ENCODE measurements around the gene SULT1B1. TPM values are rescaled to one million over a fixed set of nuclear protein-coding genes. Genes with fewer than 3 reads are reported as not detected.
A peak's percentile ranks its signal among the peaks of the same experiment; 100 is the strongest.

Gene SULT1B1
- total RNA-seq, 1 experiment from 2014 or later: not detected

DNA sequence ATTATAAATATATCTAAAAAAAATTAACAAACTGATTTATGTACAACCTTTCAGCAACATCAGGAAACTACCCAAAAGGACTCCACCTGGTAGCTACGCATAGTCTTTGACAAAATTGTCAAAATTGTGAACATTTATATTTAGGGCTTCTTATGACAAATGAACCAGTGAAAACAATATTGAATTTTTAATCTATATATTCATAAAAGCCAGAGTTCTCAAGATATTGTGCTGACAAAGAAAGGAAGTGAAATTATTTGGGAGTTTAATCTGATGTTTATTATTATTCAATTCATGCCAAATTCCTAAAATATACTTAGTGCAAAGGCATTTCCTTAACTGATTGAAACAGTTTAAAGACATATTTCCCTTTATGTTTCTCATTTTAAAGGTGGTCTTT, 5.3 kb upstream of the SULT1B1 start:
- DNase-seq: no peak
- Histone ChIP-seq H3K4me3 (ENCODE audit: insufficient read depth, low read depth, low read length) (no peak overlapping the region), H3K27me3 (ENCODE audit: control insufficient read depth, insufficient read depth, low read length) (no peaks in the 10 kb centered on the region), H3K36me3 (replicated peaks; ENCODE audit: control insufficient read depth, insufficient read depth, low read length) (no peaks in the 10 kb centered on the region)

GRCh38 chr4:69764311-69764710, 3.9 kb upstream of the SULT1B1 start:
- no peak for DNase-seq
- Histone ChIP-seq H3K27me3 (ENCODE audit: control insufficient read depth, insufficient read depth, low read length) (no peaks in the 10 kb centered on the region), H3K4me3 (ENCODE audit: insufficient read depth, low read depth, low read length) (no peak overlapping the region), H3K36me3 (replicated peaks; ENCODE audit: control insufficient read depth, insufficient read depth, low read length) (no peaks in the 10 kb centered on the region)

DNA sequence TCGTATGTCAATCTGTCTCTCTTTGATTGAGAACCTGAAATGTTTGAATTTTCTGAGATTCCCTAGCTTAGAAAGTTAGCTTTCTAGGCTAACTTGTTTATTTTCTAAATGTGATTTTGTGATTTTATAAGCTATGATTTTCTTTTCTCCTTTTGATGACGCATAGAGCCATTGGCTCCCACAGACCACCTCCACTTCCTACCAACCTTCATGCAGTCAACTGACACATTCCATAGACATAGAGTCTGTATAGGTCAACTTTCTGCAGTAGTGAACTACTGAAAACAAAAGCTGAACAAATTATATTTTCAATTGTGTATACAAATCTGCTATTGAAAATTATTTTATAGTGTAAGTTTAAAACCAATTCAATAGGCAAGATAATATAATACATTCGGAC, 2.8 kb upstream of the SULT1B1 start:
- no peaks in the 10 kb centered on the region for H3K36me3 ChIP-seq (replicated peaks; ENCODE audit: control insufficient read depth, insufficient read depth, low read length)
- H3K4me3 ChIP-seq (ENCODE audit: insufficient read depth, low read depth, low read length): no peak overlapping the region
- DNase-seq: no peak
- H3K27me3 ChIP-seq (ENCODE audit: control insufficient read depth, insufficient read depth, low read length): no peaks in the 10 kb centered on the region

DNA sequence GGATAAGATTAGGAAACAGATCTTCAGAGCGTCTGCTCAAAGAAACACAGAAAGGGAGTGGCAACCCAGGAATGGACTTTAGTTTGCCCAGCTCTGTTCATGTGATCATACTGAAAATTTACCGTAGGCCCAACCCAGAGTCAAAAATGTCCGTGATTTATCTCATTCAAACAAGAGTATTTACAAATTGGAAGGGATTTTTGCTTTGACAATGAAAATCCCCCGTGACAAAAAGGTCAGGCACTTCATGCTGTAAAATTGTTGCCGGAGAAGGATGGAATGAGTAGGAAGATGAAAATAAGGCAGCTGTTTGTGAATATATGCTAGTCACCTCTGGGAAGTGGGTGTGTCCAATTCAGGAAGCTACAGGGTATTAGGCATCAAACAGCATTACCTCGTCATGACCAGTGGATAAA, 1.2 kb downstream of the SULT1B1 start:
- H3K36me3 ChIP-seq (replicated peaks; ENCODE audit: control insufficient read depth, insufficient read depth, low read length): no peaks in the 10 kb centered on the region
- H3K27me3 ChIP-seq (ENCODE audit: control insufficient read depth, insufficient read depth, low read length): no peaks in the 10 kb centered on the region
- H3K4me3 ChIP-seq (ENCODE audit: insufficient read depth, low read depth, low read length): no peak overlapping the region
- DNase-seq: no peak

DNA sequence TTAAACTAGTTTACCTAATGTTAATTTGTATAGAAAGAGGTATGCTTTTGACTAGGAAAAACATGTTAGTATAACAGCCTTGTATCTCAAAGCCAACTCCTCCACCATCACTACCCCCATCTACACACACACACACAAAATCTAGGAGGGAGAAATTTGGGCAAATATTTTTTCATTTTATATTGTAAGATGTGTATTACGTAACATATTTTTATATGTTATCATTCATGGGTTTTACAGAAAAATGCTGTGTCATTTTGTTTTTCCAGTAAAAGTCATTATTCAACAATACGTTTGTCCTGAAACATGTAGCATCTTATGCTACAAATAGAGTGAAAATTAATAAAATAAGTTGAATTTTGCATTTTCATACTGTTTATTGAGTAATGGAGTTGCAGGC, 3.0 kb downstream of the SULT1B1 start:
- H3K27me3 ChIP-seq (ENCODE audit: control insufficient read depth, insufficient read depth, low read length): no peaks in the 10 kb centered on the region
- DNase-seq: no peak
- H3K36me3 ChIP-seq (replicated peaks; ENCODE audit: control insufficient read depth, insufficient read depth, low read length): no peaks in the 10 kb centered on the region
- no peak overlapping the region for H3K4me3 ChIP-seq (ENCODE audit: insufficient read depth, low read depth, low read length)

DNA sequence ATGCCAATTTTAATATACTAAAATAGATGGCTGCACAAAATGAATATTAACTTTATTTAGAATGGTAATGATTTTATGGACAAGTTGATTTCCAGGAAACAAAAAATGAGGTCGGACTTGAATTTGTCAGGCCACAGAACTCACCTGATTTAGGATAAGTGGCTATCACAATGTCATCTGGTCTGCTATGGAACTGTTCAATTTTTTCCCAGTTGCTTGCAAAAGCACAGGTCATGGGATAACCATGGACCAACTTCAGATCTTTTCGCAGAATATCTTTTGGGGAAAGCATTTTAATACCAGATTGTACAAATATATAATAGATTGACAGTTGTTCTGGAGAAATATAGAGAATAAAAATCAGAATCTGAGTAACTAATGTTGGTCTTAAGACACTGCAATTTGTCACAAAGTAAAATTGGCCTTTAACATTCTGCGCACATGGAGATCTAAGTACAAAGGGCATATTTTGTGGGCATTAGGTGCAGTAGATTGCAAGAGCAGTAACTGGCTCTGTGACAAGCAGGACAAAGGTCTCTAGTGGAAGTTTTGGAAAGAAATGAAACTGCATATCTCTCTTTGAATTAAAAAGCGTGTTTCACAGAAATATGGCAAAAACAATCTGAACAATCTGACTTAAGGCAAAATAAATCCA, 5.4 kb downstream of the SULT1B1 start:
- Histone ChIP-seq H3K27me3 (ENCODE audit: control insufficient read depth, insufficient read depth, low read length) (no peaks in the 10 kb centered on the region), H3K4me3 (ENCODE audit: insufficient read depth, low read depth, low read length) (no peak overlapping the region), H3K36me3 (replicated peaks; ENCODE audit: control insufficient read depth, insufficient read depth, low read length) (no peaks in the 10 kb centered on the region)
- DNase-seq: no peak

DNA sequence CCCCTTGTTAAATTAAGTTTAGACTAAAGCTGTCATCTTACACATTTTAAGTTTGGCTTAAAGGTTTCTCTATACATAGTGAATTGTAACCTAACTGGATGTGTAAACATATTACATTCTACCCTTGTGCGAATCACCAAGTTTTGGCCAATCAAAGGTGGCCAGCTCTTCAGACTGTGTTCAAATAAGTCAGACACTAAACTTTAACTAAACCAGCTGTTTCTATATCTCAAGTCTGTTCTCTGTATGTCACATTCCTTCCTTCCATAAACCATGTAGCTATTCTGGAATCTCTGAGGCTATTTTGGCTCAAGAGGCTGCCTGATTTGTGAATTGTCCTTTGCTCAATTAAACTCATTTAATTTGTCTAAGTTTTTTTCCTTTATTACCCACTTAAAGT, 6.7 kb downstream of the SULT1B1 start:
- no peaks in the 10 kb centered on the region for H3K36me3 ChIP-seq (replicated peaks; ENCODE audit: control insufficient read depth, insufficient read depth, low read length)
- no peak overlapping the region for H3K4me3 ChIP-seq (ENCODE audit: insufficient read depth, low read depth, low read length)
- H3K27me3 ChIP-seq (ENCODE audit: control insufficient read depth, insufficient read depth, low read length): no peaks in the 10 kb centered on the region
- no peak for DNase-seq

DNA sequence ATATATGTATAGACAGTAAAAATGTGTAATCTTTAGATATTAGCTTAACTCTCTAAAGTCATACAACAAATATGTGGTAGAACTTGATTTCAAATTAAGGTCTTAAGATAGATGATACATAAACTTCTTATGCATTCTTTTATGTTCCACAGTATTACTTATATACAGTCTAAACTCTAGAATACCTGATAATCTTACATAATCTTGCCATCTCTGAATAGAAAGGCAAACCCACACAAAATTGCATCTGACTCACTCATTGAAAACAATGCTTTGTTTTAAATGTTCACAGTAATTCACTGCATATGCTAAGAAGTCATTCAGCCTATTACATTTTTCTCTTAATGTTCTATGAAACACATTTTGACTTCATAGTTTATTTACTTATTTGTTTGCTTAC, 10.1 kb downstream of the SULT1B1 start:
- no peak for DNase-seq
- H3K27me3 ChIP-seq (ENCODE audit: control insufficient read depth, insufficient read depth, low read length): no peaks in the 10 kb centered on the region
- H3K36me3 ChIP-seq (replicated peaks; ENCODE audit: control insufficient read depth, insufficient read depth, low read length): no peaks in the 10 kb centered on the region
- no peak overlapping the region for H3K4me3 ChIP-seq (ENCODE audit: insufficient read depth, low read depth, low read length)

- Histone ChIP-seq H3K36me3 (replicated peaks; ENCODE audit: control insufficient read depth, insufficient read depth, low read length) (no peaks in the 10 kb centered on the region), H3K4me3 (ENCODE audit: insufficient read depth, low read depth, low read length) (no peak overlapping the region), H3K27me3 (ENCODE audit: control insufficient read depth, insufficient read depth, low read length) (no peaks in the 10 kb centered on the region)
- DNase-seq: no peak
Measured at GRCh38 chr4:69749771-69750170, 10.6 kb downstream of the SULT1B1 start.

- Histone ChIP-seq H3K27me3 (ENCODE audit: control insufficient read depth, insufficient read depth, low read length) (no peaks in the 10 kb centered on the region), H3K36me3 (replicated peaks; ENCODE audit: control insufficient read depth, insufficient read depth, low read length) (no peaks in the 10 kb centered on the region), H3K4me3 (ENCODE audit: insufficient read depth, low read depth, low read length) (no peak overlapping the region)
- DNase-seq: no peak
Measured at GRCh38 chr4:69748173-69748572, 12.2 kb downstream of the SULT1B1 start.

DNA sequence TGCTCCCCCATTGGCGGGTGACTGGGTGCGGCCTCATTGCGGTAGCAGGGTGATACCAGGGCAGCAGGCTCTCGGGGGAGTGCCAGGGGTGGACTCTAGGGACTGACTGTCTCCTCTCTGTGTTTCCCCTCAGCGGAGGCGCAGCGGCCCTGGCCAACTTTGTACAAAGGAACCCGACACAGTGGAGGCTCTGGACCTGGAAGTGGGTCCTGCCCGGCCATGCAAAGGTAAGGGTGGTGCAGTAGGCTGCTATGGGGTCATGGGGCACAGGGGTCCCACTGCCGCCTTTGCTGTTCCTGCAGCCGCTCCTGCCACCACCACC, 16.3 kb downstream of the SULT1B1 start:
- no peaks in the 10 kb centered on the region for H3K27me3 ChIP-seq (ENCODE audit: control insufficient read depth, insufficient read depth, low read length)
- no peak overlapping the region for H3K4me3 ChIP-seq (ENCODE audit: insufficient read depth, low read depth, low read length)
- peak; percentile 15 for DNase-seq
- H3K36me3 ChIP-seq (replicated peaks; ENCODE audit: control insufficient read depth, insufficient read depth, low read length): no peaks in the 10 kb centered on the region

DNA sequence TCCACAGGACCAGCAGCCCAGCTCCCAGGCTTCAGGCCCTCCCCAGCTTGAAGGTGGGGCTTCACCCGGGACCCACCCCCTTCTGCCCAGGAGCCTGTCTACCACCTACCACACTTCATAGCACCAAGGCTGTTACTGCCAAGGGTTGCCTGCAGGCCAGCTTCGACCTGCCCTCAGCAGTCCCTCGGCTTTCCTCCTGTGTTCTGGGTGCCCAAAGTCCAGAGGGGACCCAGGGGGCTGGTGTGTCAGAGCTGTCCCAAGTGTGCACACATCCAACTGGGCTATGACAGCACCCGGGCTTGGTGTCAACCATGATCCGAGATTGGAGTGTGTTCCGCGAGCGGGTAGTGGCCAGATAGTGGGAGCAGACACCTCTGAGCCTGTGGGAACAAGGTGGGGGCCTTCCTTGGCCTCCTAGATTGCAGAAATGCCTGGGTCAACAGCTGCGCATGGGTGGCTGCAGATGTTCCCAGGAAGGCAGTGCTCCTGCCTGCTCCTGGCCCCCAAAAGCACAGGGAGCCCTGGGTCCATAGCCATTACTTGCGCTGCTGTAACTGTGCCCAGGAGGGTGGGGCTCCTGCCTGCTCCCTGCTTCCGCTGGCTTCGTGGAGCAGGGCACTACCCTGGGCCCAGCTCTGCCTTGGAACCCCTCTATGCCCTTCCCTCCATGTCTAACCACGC, 16.8 kb downstream of the SULT1B1 start:
- no peaks in the 10 kb centered on the region for H3K36me3 ChIP-seq (replicated peaks; ENCODE audit: control insufficient read depth, insufficient read depth, low read length)

DNA sequence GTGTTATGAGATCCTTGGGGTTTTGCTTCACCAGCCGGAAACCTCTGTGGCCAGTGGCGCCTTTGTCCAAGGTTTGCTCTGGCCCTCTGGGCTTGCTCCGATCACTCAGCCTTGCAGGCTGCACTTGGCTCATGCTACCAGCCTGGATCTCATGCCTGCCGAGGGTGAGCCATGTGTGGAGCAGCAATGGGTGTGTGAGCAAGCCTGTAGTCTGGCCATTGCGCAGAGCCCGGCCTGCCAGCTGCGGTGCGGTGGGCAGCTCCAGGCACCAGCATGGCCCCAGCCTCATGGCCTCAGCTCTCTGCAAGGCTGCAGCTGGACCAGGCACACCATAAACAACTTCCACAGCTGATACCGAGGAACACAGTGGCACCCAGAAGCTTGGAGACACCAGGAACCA, 17.8 kb downstream of the SULT1B1 start:
- Histone ChIP-seq H3K4me3 (ENCODE audit: insufficient read depth, low read depth, low read length) (no peak overlapping the region), H3K36me3 (replicated peaks; ENCODE audit: control insufficient read depth, insufficient read depth, low read length) (no peaks in the 10 kb centered on the region), H3K27me3 (ENCODE audit: control insufficient read depth, insufficient read depth, low read length) (no peaks in the 10 kb centered on the region)
- DNase-seq: no peak

More for the DNA sequence above, 16.8 kb downstream of the SULT1B1 start:
- peak; percentile 7 for DNase-seq
- no peak overlapping the region for H3K4me3 ChIP-seq (ENCODE audit: insufficient read depth, low read depth, low read length)
- no peaks in the 10 kb centered on the region for H3K27me3 ChIP-seq (ENCODE audit: control insufficient read depth, insufficient read depth, low read length)

GRCh38 chr4:69738872-69739271, 21.5 kb downstream of the SULT1B1 start:
- DNase-seq: no peak
- Histone ChIP-seq H3K4me3 (ENCODE audit: insufficient read depth, low read depth, low read length) (no peak overlapping the region), H3K36me3 (replicated peaks; ENCODE audit: control insufficient read depth, insufficient read depth, low read length) (no peaks in the 10 kb centered on the region), H3K27me3 (ENCODE audit: control insufficient read depth, insufficient read depth, low read length) (no peaks in the 10 kb centered on the region)

GRCh38 chr4:69735119-69735518, 25.3 kb downstream of the SULT1B1 start:
- no peak for DNase-seq
- Histone ChIP-seq H3K36me3 (replicated peaks; ENCODE audit: control insufficient read depth, insufficient read depth, low read length) (no peaks in the 10 kb centered on the region), H3K4me3 (ENCODE audit: insufficient read depth, low read depth, low read length) (no peak overlapping the region), H3K27me3 (ENCODE audit: control insufficient read depth, insufficient read depth, low read length) (no peaks in the 10 kb centered on the region)

GRCh38 chr4:69731847-69732246, 28.6 kb downstream of the SULT1B1 start:
- DNase-seq: no peak
- H3K36me3 ChIP-seq (replicated peaks; ENCODE audit: control insufficient read depth, insufficient read depth, low read length): no peaks in the 10 kb centered on the region

More at GRCh38 chr4:69731847-69732246, 28.6 kb downstream of the SULT1B1 start:
- H3K4me3 ChIP-seq (ENCODE audit: insufficient read depth, low read depth, low read length): no peak overlapping the region
- no peaks in the 10 kb centered on the region for H3K27me3 ChIP-seq (ENCODE audit: control insufficient read depth, insufficient read depth, low read length)
